ENCODE results near the gene PLEKHM2.

PLEKHM2 gene

DNA sequence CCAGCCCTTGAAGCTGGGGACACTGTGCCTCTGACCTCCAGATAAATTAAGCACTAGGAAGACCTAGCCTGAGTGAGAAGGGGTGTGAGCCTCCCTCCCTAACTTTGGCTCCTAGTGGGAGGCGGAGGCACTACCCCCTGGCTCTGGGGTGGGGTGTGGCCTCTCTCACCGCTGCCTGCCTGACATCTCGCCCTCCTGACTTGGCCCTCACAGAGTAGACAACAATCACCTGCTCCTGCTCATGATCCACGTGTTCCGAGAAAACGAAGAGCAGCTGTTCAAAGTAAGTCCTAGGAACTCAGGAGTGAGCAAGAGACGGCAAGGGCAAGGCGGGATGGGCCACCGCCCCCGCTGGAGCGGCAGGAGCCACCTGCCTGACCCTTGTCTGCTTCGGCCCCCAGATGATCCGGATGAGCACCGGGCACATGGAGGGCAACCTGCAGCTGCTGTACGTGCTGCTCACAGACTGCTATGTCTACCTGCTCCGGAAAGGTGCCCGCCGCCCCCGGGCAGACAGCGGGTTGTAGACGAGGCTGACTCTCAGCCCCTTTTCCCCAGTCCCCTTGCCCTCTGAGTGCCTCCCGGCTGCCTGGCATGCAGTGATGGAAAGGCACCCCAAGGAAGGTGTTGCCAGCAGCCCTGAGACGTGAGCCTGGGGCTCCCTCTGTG lies 43.9 kb downstream of the PLEKHM2 start:
- no peak for DNase-seq (ENCODE audit: low read depth in 1 of 2, low spot score in 1 of 2)
- Histone ChIP-seq H3K27me3 (ENCODE audit: insufficient read depth, poor library complexity, severe bottlenecking) (no peaks in the 10 kb centered on the region), H3K27ac (replicated peaks) (no peak overlapping the region), H3K4me3 (replicated peaks; ENCODE audit: insufficient read depth, low read length) (no peak overlapping the region)
- TF ChIP-seq GABPA (IDR thresholded peaks at IDR 0.05; ENCODE audit: low read depth) (no peak), POLR2AphosphoS5 (IDR thresholded peaks at IDR 0.05; ENCODE audit: low read depth) (no peak), SPI1 (IDR thresholded peaks at IDR 0.05; ENCODE audit: borderline replicate concordance, low read depth) (no peak)
- TF ChIP-seq, protein P1, sequence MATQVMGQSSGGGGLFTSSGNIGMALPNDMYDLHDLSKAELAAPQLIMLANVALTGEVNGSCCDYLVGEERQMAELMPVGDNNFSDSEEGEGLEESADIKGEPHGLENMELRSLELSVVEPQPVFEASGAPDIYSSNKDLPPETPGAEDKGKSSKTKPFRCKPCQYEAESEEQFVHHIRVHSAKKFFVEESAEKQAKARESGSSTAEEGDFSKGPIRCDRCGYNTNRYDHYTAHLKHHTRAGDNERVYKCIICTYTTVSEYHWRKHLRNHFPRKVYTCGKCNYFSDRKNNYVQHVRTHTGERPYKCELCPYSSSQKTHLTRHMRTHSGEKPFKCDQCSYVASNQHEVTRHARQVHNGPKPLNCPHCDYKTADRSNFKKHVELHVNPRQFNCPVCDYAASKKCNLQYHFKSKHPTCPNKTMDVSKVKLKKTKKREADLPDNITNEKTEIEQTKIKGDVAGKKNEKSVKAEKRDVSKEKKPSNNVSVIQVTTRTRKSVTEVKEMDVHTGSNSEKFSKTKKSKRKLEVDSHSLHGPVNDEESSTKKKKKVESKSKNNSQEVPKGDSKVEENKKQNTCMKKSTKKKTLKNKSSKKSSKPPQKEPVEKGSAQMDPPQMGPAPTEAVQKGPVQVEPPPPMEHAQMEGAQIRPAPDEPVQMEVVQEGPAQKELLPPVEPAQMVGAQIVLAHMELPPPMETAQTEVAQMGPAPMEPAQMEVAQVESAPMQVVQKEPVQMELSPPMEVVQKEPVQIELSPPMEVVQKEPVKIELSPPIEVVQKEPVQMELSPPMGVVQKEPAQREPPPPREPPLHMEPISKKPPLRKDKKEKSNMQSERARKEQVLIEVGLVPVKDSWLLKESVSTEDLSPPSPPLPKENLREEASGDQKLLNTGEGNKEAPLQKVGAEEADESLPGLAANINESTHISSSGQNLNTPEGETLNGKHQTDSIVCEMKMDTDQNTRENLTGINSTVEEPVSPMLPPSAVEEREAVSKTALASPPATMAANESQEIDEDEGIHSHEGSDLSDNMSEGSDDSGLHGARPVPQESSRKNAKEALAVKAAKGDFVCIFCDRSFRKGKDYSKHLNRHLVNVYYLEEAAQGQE (IDR thresholded peaks at IDR 0.05; ENCODE audit: insufficient replicate concordance, low read depth), result no peak
- TF ChIP-seq, protein P2, sequence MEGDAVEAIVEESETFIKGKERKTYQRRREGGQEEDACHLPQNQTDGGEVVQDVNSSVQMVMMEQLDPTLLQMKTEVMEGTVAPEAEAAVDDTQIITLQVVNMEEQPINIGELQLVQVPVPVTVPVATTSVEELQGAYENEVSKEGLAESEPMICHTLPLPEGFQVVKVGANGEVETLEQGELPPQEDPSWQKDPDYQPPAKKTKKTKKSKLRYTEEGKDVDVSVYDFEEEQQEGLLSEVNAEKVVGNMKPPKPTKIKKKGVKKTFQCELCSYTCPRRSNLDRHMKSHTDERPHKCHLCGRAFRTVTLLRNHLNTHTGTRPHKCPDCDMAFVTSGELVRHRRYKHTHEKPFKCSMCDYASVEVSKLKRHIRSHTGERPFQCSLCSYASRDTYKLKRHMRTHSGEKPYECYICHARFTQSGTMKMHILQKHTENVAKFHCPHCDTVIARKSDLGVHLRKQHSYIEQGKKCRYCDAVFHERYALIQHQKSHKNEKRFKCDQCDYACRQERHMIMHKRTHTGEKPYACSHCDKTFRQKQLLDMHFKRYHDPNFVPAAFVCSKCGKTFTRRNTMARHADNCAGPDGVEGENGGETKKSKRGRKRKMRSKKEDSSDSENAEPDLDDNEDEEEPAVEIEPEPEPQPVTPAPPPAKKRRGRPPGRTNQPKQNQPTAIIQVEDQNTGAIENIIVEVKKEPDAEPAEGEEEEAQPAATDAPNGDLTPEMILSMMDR (IDR thresholded peaks at IDR 0.05; ENCODE audit: insufficient read depth, low read length), result no peak

DNA sequence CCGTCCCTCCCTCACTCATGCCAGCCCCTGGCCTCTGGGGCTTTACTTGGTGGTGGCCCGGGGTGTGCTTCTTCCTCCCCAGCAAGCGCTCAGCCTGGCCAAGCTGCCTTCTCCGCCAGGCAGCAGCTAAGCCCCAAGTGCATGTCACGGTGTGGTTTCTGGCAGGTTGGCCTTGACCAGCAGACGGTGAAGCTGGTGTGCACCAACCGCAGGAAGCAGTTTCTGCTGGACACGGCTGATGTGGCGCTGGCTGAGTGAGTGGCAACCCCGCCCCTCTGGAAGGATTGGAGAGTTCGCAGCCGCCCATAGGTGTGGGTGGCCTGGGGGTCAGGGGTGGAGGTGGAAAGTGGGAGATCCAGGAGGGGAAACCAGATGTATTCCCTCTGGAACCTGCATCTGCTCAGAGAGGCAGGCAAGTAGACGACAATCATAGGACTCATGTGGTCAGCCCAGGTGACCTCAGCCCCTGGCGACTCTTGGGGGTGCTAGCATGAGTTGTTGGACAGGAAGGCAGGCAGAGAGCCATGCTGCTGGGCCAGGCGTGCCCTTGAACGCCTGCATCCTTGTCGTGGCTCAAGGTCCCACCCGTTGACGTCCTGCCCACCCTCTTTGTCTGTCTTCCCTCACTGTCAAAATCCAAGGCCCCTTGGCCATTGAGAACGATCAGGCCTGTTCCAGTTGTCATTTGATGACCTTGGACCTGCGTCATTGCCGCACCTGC lies 45.0 kb downstream of the PLEKHM2 start:
- H3K27ac ChIP-seq (replicated peaks), result no peak overlapping the region
- TF ChIP-seq SPI1 (IDR thresholded peaks at IDR 0.05; ENCODE audit: borderline replicate concordance, low read depth) (no peak), POLR2AphosphoS5 (IDR thresholded peaks at IDR 0.05; ENCODE audit: low read depth) (no peak), GABPA (IDR thresholded peaks at IDR 0.05; ENCODE audit: low read depth) (no peak)
- TF ChIP-seq, protein P1 (IDR thresholded peaks at IDR 0.05; ENCODE audit: insufficient replicate concordance, low read depth), result no peak
- TF ChIP-seq, protein P2 (IDR thresholded peaks at IDR 0.05; ENCODE audit: insufficient read depth, low read length), result no peak
- no peak overlapping the region for H3K4me3 ChIP-seq (replicated peaks; ENCODE audit: insufficient read depth, low read length)
- H3K27me3 ChIP-seq (ENCODE audit: insufficient read depth, poor library complexity, severe bottlenecking), result no peaks in the 10 kb centered on the region
- DNase-seq (ENCODE audit: low read depth in 1 of 2, low spot score in 1 of 2), result no peak

DNA sequence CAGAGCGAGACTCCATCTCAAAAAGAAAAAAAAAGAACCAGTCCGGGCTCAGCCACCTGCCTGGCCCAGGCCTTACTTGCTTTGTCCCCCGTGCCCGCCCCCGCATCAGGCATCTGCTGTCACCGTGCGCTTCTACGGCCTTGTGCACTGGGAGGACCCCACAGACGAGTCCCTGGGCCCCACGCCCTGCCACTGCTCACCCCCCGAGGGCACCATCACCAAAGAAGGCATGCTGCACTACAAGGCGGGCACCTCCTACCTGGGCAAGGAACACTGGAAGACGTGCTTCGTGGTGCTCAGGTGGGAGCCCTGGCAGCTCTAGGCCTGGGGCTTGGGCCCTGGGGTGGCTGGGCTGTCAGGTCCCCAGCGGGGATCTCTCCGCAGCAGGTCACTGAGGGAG lies 46.3 kb downstream of the PLEKHM2 start:
- TF ChIP-seq POLR2AphosphoS5 (IDR thresholded peaks at IDR 0.05; ENCODE audit: low read depth), result no peak
- TF ChIP-seq, protein P2 (IDR thresholded peaks at IDR 0.05; ENCODE audit: insufficient read depth, low read length), result no peak
- no peak for TF ChIP-seq SPI1 (IDR thresholded peaks at IDR 0.05; ENCODE audit: borderline replicate concordance, low read depth)
- no peak for TF ChIP-seq GABPA (IDR thresholded peaks at IDR 0.05; ENCODE audit: low read depth)
- TF ChIP-seq, protein P1 (IDR thresholded peaks at IDR 0.05; ENCODE audit: insufficient replicate concordance, low read depth), result no peak
- Histone ChIP-seq H3K27me3 (ENCODE audit: insufficient read depth, poor library complexity, severe bottlenecking) (no peaks in the 10 kb centered on the region), H3K4me3 (replicated peaks; ENCODE audit: insufficient read depth, low read length) (no peak overlapping the region), H3K27ac (replicated peaks) (no peak overlapping the region)
- no peak for DNase-seq (ENCODE audit: low read depth in 1 of 2, low spot score in 1 of 2)

All from HL-60 (cell line).